Stimulated activated naive B cell treated with anti-CD40 and anti-IgM and Interleukin-4, amounts not matched to agents 10 μg/mL and 1 μg/mL and 100 μg/mL, for 72 hours (primary cell): ENCODE measurements around the gene RAP1A.
A peak's percentile ranks its signal among the peaks of the same experiment; 100 is the strongest.

Experiments used
- ATAC-seq, 2 donors: fragments of 150-1000 bp; cut with Tn5 transposase; replicated peaks; 2 replicates each; pipeline ENCODE4 v1.10.0; 2021; ENCODE audit warnings: moderate library complexity in 1 of 2
- DNase-seq: peaks from one replicate; pipeline ENCODE4 v3.0.0; 2021
- H3K27ac Mint-ChIP-seq: one replicate; pipeline ENCODE4 v1.8.0; 2022; ENCODE audit warnings: mild to moderate bottlenecking, mixed read lengths
- H3K27me3 Mint-ChIP-seq, 2 donors: one replicate each; pipeline ENCODE4 v1.8.0; 2022; ENCODE audit warnings: mixed read lengths in 2 of 2
- H3K36me3 Mint-ChIP-seq, 2 donors: one replicate each; pipeline ENCODE4 v1.8.0; 2022; ENCODE audit warnings: mixed read lengths in 2 of 2, mild to moderate bottlenecking in 1 of 2
- H3K4me1 Mint-ChIP-seq, 2 donors: one replicate each; pipeline ENCODE4 v1.8.0; 2022; ENCODE audit warnings: mixed read lengths in 2 of 2, mild to moderate bottlenecking in 1 of 2
- H3K4me3 Mint-ChIP-seq, 2 donors: one replicate each; pipeline ENCODE4 v1.8.0; 2022; ENCODE audit warnings: mild to moderate bottlenecking in 2 of 2, mixed read lengths in 2 of 2, moderate library complexity in 1 of 2
- H3K9me3 Mint-ChIP-seq, 2 donors: one replicate each; pipeline ENCODE4 v1.8.0; 2022; ENCODE audit warnings: mixed read lengths in 2 of 2, mild to moderate bottlenecking in 1 of 2

RAP1A gene

GRCh38 chr1:111619635-111620440 lies at the start of gene RAP1A:
RAP1A (plus strand) TSS chr1:111619789; CDS start chr1:111691361, 71,572 bp downstream.
- H3K9me3 Mint-ChIP-seq, result peaks cover 0 to 4% of the 10 kb centered on the region in 2 donors
- H3K27ac Mint-ChIP-seq, result peak within 1 kb of the TSS; percentile 95

GRCh38 chr1:111569913-111570312 lies 49.7 kb upstream of the RAP1A start:
- H3K4me1 Mint-ChIP-seq, result peaks cover 18 to 20% of the 10 kb centered on the region in 2 donors
- no peaks in the 10 kb centered on the region for H3K9me3 Mint-ChIP-seq
- H3K4me3 Mint-ChIP-seq, result no peak overlapping the region
- no peak for DNase-seq
- H3K27me3 Mint-ChIP-seq, result no peaks in the 10 kb centered on the region
- peak overlapping the region; percentile 34 for H3K27ac Mint-ChIP-seq
- peak in 1 of 2 donors; percentile 56 for ATAC-seq
- no peaks in the 10 kb centered on the region for H3K36me3 Mint-ChIP-seq

More at GRCh38 chr1:111619635-111620440, at the start of gene RAP1A:
- H3K27me3 Mint-ChIP-seq, result no peaks in the 10 kb centered on the region
- H3K36me3 Mint-ChIP-seq, result peaks cover 35 to 48% of the 10 kb centered on the region in 2 donors
- DNase-seq (peak; percentile 81), ATAC-seq (peak; percentile 63 to 74)
- peaks cover 46 to 68% of the 10 kb centered on the region in 2 donors for H3K4me1 Mint-ChIP-seq
- peak within 1 kb of the TSS; percentile 98 for H3K4me3 Mint-ChIP-seq

GRCh38 chr1:111570781-111571181 lies 48.8 kb upstream of the RAP1A start:
- Mint-ChIP-seq H3K36me3 (no peaks in the 10 kb centered on the region), H3K9me3 (no peaks in the 10 kb centered on the region), H3K27me3 (no peaks in the 10 kb centered on the region), H3K4me3 (no peak overlapping the region), H3K27ac (no peak overlapping the region), H3K4me1 (peaks cover 18 to 19% of the 10 kb centered on the region in 2 donors)
- ATAC-seq, result peak; percentile 74 to 80
- DNase-seq, result no peak

- H3K27ac Mint-ChIP-seq, result no peak overlapping the region
- no peak for ATAC-seq
These were observed 48.4 kb upstream of the RAP1A start for GRCh38 chr1:111571239-111571638.

GRCh38 chr1:111571987-111572386 lies 47.6 kb upstream of the RAP1A start:
- Mint-ChIP-seq H3K27me3 (no peaks in the 10 kb centered on the region), H3K4me3 (no peak overlapping the region), H3K27ac (no peak overlapping the region), H3K36me3 (no peaks in the 10 kb centered on the region), H3K4me1 (peaks cover 15 to 18% of the 10 kb centered on the region in 2 donors), H3K9me3 (no peaks in the 10 kb centered on the region)
- no peak for DNase-seq
- ATAC-seq, result no peak

More at GRCh38 chr1:111571239-111571638, 48.4 kb upstream of the RAP1A start:
- no peak for DNase-seq
- Mint-ChIP-seq H3K4me3 (no peak overlapping the region), H3K4me1 (peaks cover 15 to 18% of the 10 kb centered on the region in 2 donors), H3K36me3 (no peaks in the 10 kb centered on the region), H3K27me3 (no peaks in the 10 kb centered on the region), H3K9me3 (no peaks in the 10 kb centered on the region)

- ATAC-seq (no peak), DNase-seq (no peak)
- Mint-ChIP-seq H3K36me3 (no peaks in the 10 kb centered on the region), H3K4me3 (no peak overlapping the region), H3K4me1 (peaks cover 5 to 6% of the 10 kb centered on the region in 2 donors), H3K27ac (no peak overlapping the region), H3K27me3 (no peaks in the 10 kb centered on the region), H3K9me3 (no peaks in the 10 kb centered on the region)
These were observed 43.0 kb upstream of the RAP1A start for GRCh38 chr1:111576547-111576946.

GRCh38 chr1:111577814-111578213 lies 41.8 kb upstream of the RAP1A start:
- H3K9me3 Mint-ChIP-seq, result no peaks in the 10 kb centered on the region
- H3K4me1 Mint-ChIP-seq, result peaks cover 6 to 7% of the 10 kb centered on the region in 2 donors

GRCh38 chr1:111581166-111581565 lies 38.4 kb upstream of the RAP1A start:
- H3K4me3 Mint-ChIP-seq, result no peak overlapping the region
- H3K9me3 Mint-ChIP-seq, result no peaks in the 10 kb centered on the region
- H3K27me3 Mint-ChIP-seq, result no peaks in the 10 kb centered on the region
- no peaks in the 10 kb centered on the region for H3K36me3 Mint-ChIP-seq
- peaks cover 6% of the 10 kb centered on the region in 2 donors for H3K4me1 Mint-ChIP-seq
- no peak for DNase-seq
- H3K27ac Mint-ChIP-seq, result no peak overlapping the region
- no peak for ATAC-seq

More at GRCh38 chr1:111577814-111578213, 41.8 kb upstream of the RAP1A start:
- Mint-ChIP-seq H3K27me3 (no peaks in the 10 kb centered on the region), H3K27ac (no peak overlapping the region), H3K36me3 (no peaks in the 10 kb centered on the region), H3K4me3 (no peak overlapping the region)
- DNase-seq (no peak), ATAC-seq (no peak)

GRCh38 chr1:111582016-111582415 lies 37.6 kb upstream of the RAP1A start:
- peaks cover 6 to 10% of the 10 kb centered on the region in 2 donors for H3K4me1 Mint-ChIP-seq
- H3K9me3 Mint-ChIP-seq, result no peaks in the 10 kb centered on the region
- DNase-seq, result no peak
- no peak for ATAC-seq
- no peak overlapping the region for H3K27ac Mint-ChIP-seq
- no peaks in the 10 kb centered on the region for H3K27me3 Mint-ChIP-seq
- no peak overlapping the region for H3K4me3 Mint-ChIP-seq
- no peaks in the 10 kb centered on the region for H3K36me3 Mint-ChIP-seq

GRCh38 chr1:111582644-111583618 lies 36.7 kb upstream of the RAP1A start:
- Mint-ChIP-seq H3K9me3 (no peaks in the 10 kb centered on the region), H3K27ac (no peak overlapping the region), H3K4me1 (peaks cover 3 to 9% of the 10 kb centered on the region in 2 donors), H3K27me3 (no peaks in the 10 kb centered on the region), H3K4me3 (no peak overlapping the region), H3K36me3 (no peaks in the 10 kb centered on the region)
- ATAC-seq (no peak), DNase-seq (no peak)

- no peaks in the 10 kb centered on the region for H3K27me3 Mint-ChIP-seq
- H3K27ac Mint-ChIP-seq, result no peak overlapping the region
- peaks cover 7 to 9% of the 10 kb centered on the region in 2 donors for H3K4me1 Mint-ChIP-seq
- DNase-seq, result no peak
- H3K36me3 Mint-ChIP-seq, result no peaks in the 10 kb centered on the region
- H3K4me3 Mint-ChIP-seq, result no peak overlapping the region
- no peak for ATAC-seq
- H3K9me3 Mint-ChIP-seq, result no peaks in the 10 kb centered on the region
These were observed 34.0 kb upstream of the RAP1A start for GRCh38 chr1:111585447-111586086.

- no peak for ATAC-seq
- H3K4me3 Mint-ChIP-seq, result no peak overlapping the region
- H3K4me1 Mint-ChIP-seq, result peaks cover 9 to 12% of the 10 kb centered on the region in 2 donors
- DNase-seq, result no peak
- H3K27ac Mint-ChIP-seq, result peak overlapping the region; percentile 20
- no peaks in the 10 kb centered on the region for H3K27me3 Mint-ChIP-seq
- no peaks in the 10 kb centered on the region for H3K36me3 Mint-ChIP-seq
- no peaks in the 10 kb centered on the region for H3K9me3 Mint-ChIP-seq
These were observed 33.5 kb upstream of the RAP1A start for GRCh38 chr1:111586112-111586511.

- H3K36me3 Mint-ChIP-seq, result no peaks in the 10 kb centered on the region
- DNase-seq (no peak), ATAC-seq (peak; percentile 38 to 40)
- H3K27me3 Mint-ChIP-seq, result no peaks in the 10 kb centered on the region
- no peak overlapping the region for H3K4me3 Mint-ChIP-seq
- H3K4me1 Mint-ChIP-seq, result peaks cover 14 to 25% of the 10 kb centered on the region in 2 donors
- no peaks in the 10 kb centered on the region for H3K9me3 Mint-ChIP-seq
- H3K27ac Mint-ChIP-seq, result no peak overlapping the region
These were observed 31.9 kb upstream of the RAP1A start for GRCh38 chr1:111587509-111588174.
